GM10266 (cell line): Measurements from ENCODE around the gene MYO5B.
A peak's percentile ranks its signal among the peaks of the same experiment; 100 is the strongest.

Experiments
- DNase-seq: peaks from one replicate; pipeline ENCODE4 v3.0.0; 2012; ENCODE audit errors: extremely low spot score
- CTCF ChIP-seq: IDR thresholded peaks from 2 replicates; pipeline ENCODE4 v1.5.1; 2012; ENCODE audit warnings: mild to moderate bottlenecking, low read depth; ENCODE audit not compliant: control insufficient read depth, insufficient read depth; ENCODE audit errors: missing control alignments

MYO5B gene

GRCh38 chr18:49861659-49862058 is 333.3 kb downstream of the MYO5B start:
- no peak for DNase-seq

GRCh38 chr18:49859725-49860124 is 335.2 kb downstream of the MYO5B start:
- no peak for TF ChIP-seq CTCF
- DNase-seq: no peak

More at GRCh38 chr18:49861659-49862058, 333.3 kb downstream of the MYO5B start:
- peak; percentile 42 for TF ChIP-seq CTCF

GRCh38 chr18:49859021-49859359 is 336.0 kb downstream of the MYO5B start:
- TF ChIP-seq CTCF: no peak
- no peak for DNase-seq

GRCh38 chr18:49858309-49859020 is 336.5 kb downstream of the MYO5B start:
- TF ChIP-seq CTCF: peak; percentile 79
- DNase-seq: peak; percentile 68

- TF ChIP-seq CTCF: no peak
- no peak for DNase-seq
These were observed 337.2 kb downstream of the MYO5B start for GRCh38 chr18:49857708-49858107.

GRCh38 chr18:49856496-49856895 is 338.5 kb downstream of the MYO5B start:
- TF ChIP-seq CTCF: no peak
- DNase-seq: no peak

- DNase-seq: no peak
- no peak for TF ChIP-seq CTCF
These were observed 339.1 kb downstream of the MYO5B start for GRCh38 chr18:49855711-49856415.
